KMS-11 (cell line): ENCODE data around the gene TMOD4.
"Not testable (repeated sequence)": the region's sequence is repeated elsewhere in the genome, so short reads cannot be mapped to it uniquely, and the experiment has no call there.

Source experiments
- H2AFZ ChIP-seq: fragments of 200-600 bp; sonication (generic); 2 replicates; pipeline ENCODE4 v1.6.1; 2016; ENCODE audit warnings: antibody characterized with exemption, mixed run types, low read depth
- H3K27ac ChIP-seq: fragments of 200-600 bp; sonication (generic); 2 replicates; pipeline ENCODE4 v1.6.1; 2016; ENCODE audit warnings: mild to moderate bottlenecking, mixed run types
- H3K27me3 ChIP-seq: fragments of 200-600 bp; sonication (generic); 2 replicates; pipeline ENCODE4 v1.6.1; 2017; ENCODE audit warnings: mild to moderate bottlenecking, low read depth, mixed run types, moderate library complexity; ENCODE audit not compliant: insufficient read depth
- H3K36me3 ChIP-seq: fragments of 200-600 bp; sonication (generic); 2 replicates; pipeline ENCODE4 v1.6.1; 2017; ENCODE audit warnings: mild to moderate bottlenecking, mixed run types; ENCODE audit not compliant: insufficient read depth
- H3K4me1 ChIP-seq: fragments of 200-600 bp; sonication (generic); 2 replicates; pipeline ENCODE4 v1.6.1; 2016; ENCODE audit warnings: mild to moderate bottlenecking, low read depth, mixed run types; ENCODE audit not compliant: poor library complexity, severe bottlenecking
- H3K4me2 ChIP-seq: fragments of 200-600 bp; sonication (generic); 2 replicates; pipeline ENCODE4 v1.7.0; 2016; ENCODE audit warnings: mild to moderate bottlenecking, mixed run types
- H3K4me3 ChIP-seq: fragments of 200-600 bp; sonication (generic); IDR thresholded peaks from 2 replicates; pipeline ENCODE4 v1.6.1; 2017; ENCODE audit warnings: low read depth, low read length, mixed read lengths; ENCODE audit not compliant: insufficient read depth
- H3K79me2 ChIP-seq: fragments of 200-600 bp; sonication (generic); 2 replicates; pipeline ENCODE4 v1.6.1; 2016; ENCODE audit warnings: low read depth, mixed run types; ENCODE audit not compliant: insufficient read depth
- H3K9ac ChIP-seq: fragments of 200-600 bp; sonication (generic); 2 replicates; pipeline ENCODE4 v1.6.1; 2016; ENCODE audit warnings: mild to moderate bottlenecking, mixed run types
- H4K20me1 ChIP-seq: fragments of 200-600 bp; sonication (generic); 2 replicates; pipeline ENCODE4 v1.6.1; 2016; ENCODE audit warnings: mild to moderate bottlenecking, mixed run types; ENCODE audit not compliant: insufficient read depth
- CTCF ChIP-seq: fragments of 200-600 bp; sonication (generic); conservative IDR thresholded peaks from 2 replicates; pipeline ENCODE4 v1.6.1; 2017; ENCODE audit warnings: low read depth, mild to moderate bottlenecking, antibody characterized with exemption, low read length, moderate library complexity, mixed read lengths

The TMOD4 gene

GRCh38 chr1:151198254-151199127, 22.7 kb upstream of the TMOD4 start, which contains the start of gene PIP5K1A:
Gene PIP5K1A, plus strand, starts transcription at chr1:151198552. Its CDS starts 445 bp downstream, at chr1:151198997.
- H3K27me3 ChIP-seq = peaks cover 9% of the 10 kb centered on the region
- peak within 1 kb of the TSS; percentile 75 for H3K4me2 ChIP-seq
- no peak for TF ChIP-seq CTCF
- H3K36me3 ChIP-seq = peaks cover 5% of the 10 kb centered on the region; the same call in 1 of the 2 replicates
- peak within 1 kb of the TSS; percentile 53 for H2AFZ ChIP-seq
- H3K9ac ChIP-seq = peak within 1 kb of the TSS; percentile 84
- H3K79me2 ChIP-seq = peaks cover 51% of the 10 kb centered on the region
- H3K4me3 ChIP-seq = peak within 1 kb of the TSS; percentile 100
- peak within 1 kb of the TSS; percentile 69 for H3K27ac ChIP-seq
- no peaks in the 10 kb centered on the region for H4K20me1 ChIP-seq
- peaks cover 42% of the 10 kb centered on the region for H3K4me1 ChIP-seq

GRCh38 chr1:151197863-151198253, 22.1 kb upstream of the TMOD4 start:
- peak overlapping the region; percentile 53 for H2AFZ ChIP-seq
- no peak for TF ChIP-seq CTCF
- H3K4me3 ChIP-seq = peak overlapping the region; percentile 100

GRCh38 chr1:151196292-151196800, 20.6 kb upstream of the TMOD4 start:
- Histone ChIP-seq H3K9ac (peak overlapping the region; percentile 2; the same call in 1 of the 2 replicates), H3K27ac (peak overlapping the region; percentile 2; the same call in 1 of the 2 replicates), H3K27me3 (peaks cover 20% of the 10 kb centered on the region), H3K36me3 (no peaks in the 10 kb centered on the region), H2AFZ (peak overlapping the region; percentile 60), H3K4me3 (peak overlapping the region; percentile 16), H4K20me1 (no peaks in the 10 kb centered on the region), H3K4me1 (peaks cover 34% of the 10 kb centered on the region), H3K4me2 (peak overlapping the region; percentile 67), H3K79me2 (peaks cover 29% of the 10 kb centered on the region)
- peak; percentile 93 for TF ChIP-seq CTCF

More at GRCh38 chr1:151197863-151198253, 22.1 kb upstream of the TMOD4 start:
- peaks cover 45% of the 10 kb centered on the region for H3K79me2 ChIP-seq
- peaks cover 42% of the 10 kb centered on the region for H3K4me1 ChIP-seq
- no peaks in the 10 kb centered on the region for H4K20me1 ChIP-seq
- no peak overlapping the region for H3K9ac ChIP-seq
- peaks cover 3% of the 10 kb centered on the region; the same call in 1 of the 2 replicates for H3K36me3 ChIP-seq
- H3K4me2 ChIP-seq = peak overlapping the region; percentile 75
- peaks cover 15% of the 10 kb centered on the region for H3K27me3 ChIP-seq
- peak overlapping the region; percentile 69; the same call in 1 of the 2 replicates for H3K27ac ChIP-seq

GRCh38 chr1:151194894-151195594, 19.3 kb upstream of the TMOD4 start:
- H3K79me2 ChIP-seq = peaks cover 16% of the 10 kb centered on the region
- not testable (repeated sequence) for H3K9ac ChIP-seq, H3K36me3 ChIP-seq, H3K4me3 ChIP-seq, H2AFZ ChIP-seq, H3K27ac ChIP-seq, H4K20me1 ChIP-seq, H3K4me2 ChIP-seq
- peaks cover 28% of the 10 kb centered on the region for H3K4me1 ChIP-seq
- H3K27me3 ChIP-seq = peaks cover 20% of the 10 kb centered on the region
